ENCODE results near the gene C1D.
"Not testable (repeated sequence)": the region's sequence is repeated elsewhere in the genome, so short reads cannot be mapped to it uniquely, and the experiment has no call there.

The C1D gene

DNA sequence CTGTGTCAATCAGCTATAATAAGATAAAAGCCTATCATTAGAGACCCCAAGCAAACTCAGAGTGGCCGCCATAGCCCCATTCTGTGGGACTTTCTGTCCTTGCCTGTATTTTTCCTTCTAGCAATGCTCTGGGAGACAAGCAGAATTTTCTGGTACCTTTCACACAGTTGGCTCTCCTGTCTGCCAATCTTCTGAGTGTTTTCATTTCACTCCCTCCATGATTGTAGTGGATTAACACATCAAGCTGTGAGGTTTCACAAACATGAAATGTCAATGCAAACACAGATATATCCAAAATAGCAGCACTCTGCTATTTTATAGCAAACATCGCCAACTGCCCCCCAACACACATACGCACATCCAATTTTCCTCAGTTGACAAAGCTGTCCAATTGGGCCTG, 64.9 kb downstream of the C1D start:
- DNase-seq: no peak

DNA sequence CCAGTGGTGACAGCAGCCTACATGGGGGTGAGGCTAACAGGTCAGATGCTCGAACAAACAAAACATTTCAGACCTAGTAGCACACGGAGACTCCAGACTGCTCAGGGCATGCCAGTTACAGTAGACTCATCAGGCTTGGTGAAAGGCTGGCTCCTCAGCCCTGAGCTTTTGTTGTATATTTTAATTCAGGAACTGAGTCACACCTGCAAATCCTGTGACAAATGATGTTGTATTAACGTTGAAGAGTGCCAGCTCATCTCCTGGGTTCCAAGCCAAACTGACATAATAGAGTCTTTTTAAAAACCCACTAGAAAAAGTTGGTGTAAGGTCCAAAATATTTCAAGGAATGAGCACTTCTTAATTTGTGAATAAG, 65.3 kb downstream of the C1D start:
- no peak for DNase-seq

DNA sequence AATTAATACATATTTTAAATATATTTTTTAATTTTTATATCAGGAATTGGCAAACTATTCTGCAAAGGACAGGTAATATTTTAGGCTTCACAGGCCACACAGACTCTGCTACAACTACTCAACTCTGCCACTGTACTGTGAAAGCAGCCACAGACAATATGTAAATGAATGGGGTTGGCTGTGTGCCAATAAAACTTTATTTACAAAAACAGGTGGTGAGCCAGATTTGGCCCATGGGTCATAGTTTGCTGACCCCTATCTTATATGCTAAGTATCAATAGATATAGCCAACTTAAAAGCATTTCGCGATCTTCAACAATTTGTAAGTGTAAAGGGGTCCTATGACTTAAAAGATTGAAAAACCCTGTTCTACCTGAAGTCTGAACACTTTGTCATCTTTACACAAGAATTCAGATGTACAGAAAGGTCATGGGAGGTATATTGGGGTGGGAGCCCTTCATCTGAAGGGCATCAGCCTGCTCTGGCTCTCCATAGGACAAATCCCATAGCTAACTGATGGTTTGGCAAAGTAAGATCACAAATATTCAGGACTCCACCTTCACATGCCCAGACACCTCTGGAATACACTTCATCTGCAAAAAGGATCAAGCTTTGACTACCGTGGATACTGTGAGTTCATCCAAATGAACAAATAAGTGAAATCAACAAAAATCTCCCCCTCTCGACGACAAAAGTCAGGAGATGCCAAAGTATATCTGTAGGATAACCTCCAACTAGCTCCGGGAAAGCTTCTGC, 65.9 kb downstream of the C1D start:
- no peak for DNase-seq

DNA sequence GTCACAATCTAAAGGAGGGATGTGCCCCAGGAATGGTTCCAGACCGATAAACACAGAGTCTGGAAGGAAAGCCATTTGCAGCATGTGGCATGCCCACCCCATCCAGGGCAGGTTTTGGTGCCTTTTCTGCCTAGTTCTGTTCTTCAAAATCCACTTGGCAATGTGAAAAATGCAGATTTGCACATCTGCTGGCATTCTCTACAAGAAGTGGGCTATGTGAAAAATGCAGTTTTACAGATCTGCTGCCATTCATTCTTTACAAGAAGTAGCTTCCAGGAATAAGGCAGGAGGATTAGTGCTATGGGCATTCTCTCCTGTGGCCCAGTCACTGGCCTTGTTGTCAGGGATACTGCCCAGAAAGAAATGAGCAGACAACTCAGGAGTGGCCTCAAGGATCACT, 68.1 kb downstream of the C1D start:
- no peak for DNase-seq

DNA sequence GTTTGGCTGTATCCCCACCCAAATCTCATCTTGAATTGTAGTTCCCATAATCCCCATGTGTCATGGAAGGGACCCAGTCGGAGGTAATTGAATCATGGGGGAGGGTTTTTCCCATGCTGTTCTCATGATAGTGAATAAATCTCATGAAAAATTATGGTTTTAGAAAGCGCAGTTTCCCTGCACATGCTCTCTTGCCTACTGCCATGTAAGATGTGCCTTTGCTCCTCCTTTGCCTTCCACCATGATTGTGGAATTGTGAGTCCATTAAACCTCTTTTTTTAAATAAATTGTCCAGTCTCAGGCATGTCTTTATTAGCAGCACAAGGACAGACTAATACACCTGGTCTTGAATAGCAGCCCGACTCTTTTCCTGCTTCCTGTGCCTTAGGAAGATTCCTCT, 68.7 kb downstream of the C1D start:
- not testable (repeated sequence) for DNase-seq

DNA sequence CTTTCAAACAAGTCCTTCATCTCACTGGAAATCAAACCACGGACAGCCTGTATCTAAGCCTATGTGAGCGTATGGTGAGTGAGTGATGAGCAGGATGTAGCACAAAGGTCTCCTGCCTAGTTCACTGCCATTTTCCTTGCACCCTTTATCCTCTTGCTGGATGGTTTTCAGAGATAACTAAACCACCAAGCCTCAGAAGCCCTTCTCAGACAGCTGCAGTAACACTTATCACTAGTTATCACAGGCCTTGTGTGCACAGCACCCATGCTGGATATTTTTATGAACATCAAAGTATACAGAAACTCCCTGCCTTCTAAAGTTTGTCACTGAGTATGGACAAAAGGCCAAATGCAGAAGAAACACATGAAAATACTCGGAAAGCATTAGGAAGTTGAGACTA, 69.5 kb downstream of the C1D start:
- DNase-seq: no peak

DNA sequence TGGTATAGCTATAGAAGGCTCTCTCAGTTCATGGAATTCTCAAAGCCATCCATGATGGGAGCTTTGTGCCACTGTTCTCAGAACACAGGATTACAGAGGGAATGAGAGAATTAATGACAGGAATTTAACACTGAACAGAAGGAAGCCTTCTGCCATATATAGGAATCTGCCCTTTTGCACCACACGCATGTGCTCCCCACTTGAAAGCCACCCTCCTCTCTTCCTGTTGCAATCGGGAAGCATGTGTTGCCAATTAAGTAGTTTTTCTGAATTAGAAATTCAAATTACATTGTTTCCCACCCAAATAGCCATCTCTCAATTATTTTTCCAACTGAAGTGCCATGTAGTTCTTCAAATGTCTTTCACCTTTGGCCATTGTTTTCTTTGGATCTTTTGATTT, 71.3 kb downstream of the C1D start:
- DNase-seq: no peak
